PC-9 (cell line): ENCODE results near the gene SHF. TPM values are rescaled to one million over a fixed set of nuclear protein-coding genes. Genes with fewer than 3 reads are reported as not detected.

Source experiments
- BruUV-seq: library from RNA; stranded (reverse); fragments of 400-500 nt; replicated peaks from 2 replicates; lab custom pipeline; 2021; lab: Mats Ljungman, UMichigan
- CTCF ChIA-PET: fragments of 300-600 bp; sonication (Branson Sonifier 250); formaldehyde crosslinking; loops from one replicate; lab custom pipeline; 2022; ENCODE audit warnings: antibody characterized with exemption; lab: Charles Lee
- POLR2A ChIA-PET: fragments of 300-600 bp; sonication (Branson Sonifier 250); formaldehyde crosslinking; loops from one replicate; lab custom pipeline; 2022; ENCODE audit warnings: antibody characterized with exemption; ENCODE audit not compliant: unreplicated experiment; lab: Charles Lee
- DNase-seq, 2 experiments: peaks; one replicate each; pipeline versions ENCODE4 v3.0.0 to v3.0.0-alpha.2; 2015 to 2022; ENCODE audit warnings: mixed read lengths in 1 of 2
- H2AFZ ChIP-seq: fragments of 200-600 bp; sonication (generic); 2 replicates; pipeline ENCODE4 v1.8.1; 2017; ENCODE audit warnings: antibody characterized with exemption
- H3F3A ChIP-seq: fragments of 200-600 bp; sonication (generic); 2 replicates; pipeline ENCODE4 v1.8.1; 2017; ENCODE audit warnings: antibody characterized with exemption, mild to moderate bottlenecking, low read depth; ENCODE audit not compliant: insufficient read depth
- H3K27ac ChIP-seq: fragments of 200-600 bp; sonication (generic); 2 replicates; pipeline ENCODE4 v1.6.1; 2016; ENCODE audit warnings: mixed run types
- H3K27me3 ChIP-seq: fragments of 200-600 bp; sonication (generic); 2 replicates; pipeline ENCODE4 v1.6.1; 2016; ENCODE audit warnings: low read depth, mixed run types; ENCODE audit not compliant: insufficient read depth
- H3K36me3 ChIP-seq: fragments of 200-600 bp; sonication (generic); 2 replicates; pipeline ENCODE4 v1.6.1; 2016; ENCODE audit warnings: low read depth, mixed run types
- H3K4me1 ChIP-seq: fragments of 200-600 bp; sonication (generic); replicated peaks from 2 replicates; pipeline ENCODE4 v1.6.1; 2016; ENCODE audit warnings: mixed run types; ENCODE audit not compliant: insufficient read depth
- H3K4me2 ChIP-seq: fragments of 200-600 bp; sonication (generic); 2 replicates; pipeline ENCODE4 v1.6.1; 2017; ENCODE audit warnings: mixed run types
- H3K4me3 ChIP-seq: fragments of 200-600 bp; sonication (generic); 2 replicates; pipeline ENCODE4 v1.6.1; 2016; ENCODE audit warnings: mixed run types
- H3K79me2 ChIP-seq: fragments of 200-600 bp; sonication (generic); 2 replicates; pipeline ENCODE4 v1.6.1; 2017; ENCODE audit warnings: low read depth, mixed run types
- H3K9me2 ChIP-seq: fragments of 200-600 bp; sonication (generic); 2 replicates; pipeline ENCODE4 v1.8.1; 2017; ENCODE audit warnings: mild to moderate bottlenecking; ENCODE audit not compliant: insufficient read depth
- H3K9me3 ChIP-seq: fragments of 200-600 bp; sonication (generic); 2 replicates; pipeline ENCODE4 v1.8.1; 2016; ENCODE audit warnings: low read depth; ENCODE audit not compliant: insufficient read depth
- H4K20me1 ChIP-seq: fragments of 200-600 bp; sonication (generic); 2 replicates; pipeline ENCODE4 v1.8.1; 2017; ENCODE audit not compliant: insufficient read depth
- CTCF ChIP-seq: fragments of 200-600 bp; sonication (generic); conservative IDR thresholded peaks from 2 replicates; pipeline ENCODE4 v1.6.1; 2017; ENCODE audit warnings: mixed run types, antibody characterized with exemption, mild to moderate bottlenecking, moderate library complexity
- EZH2 ChIP-seq: fragments of 200-600 bp; sonication (generic); IDR thresholded peaks from 2 replicates; pipeline ENCODE4 v1.8.0; 2017; ENCODE audit warnings: antibody characterized with exemption, low read depth
- intact Hi-C: fragments of 100-400 bp; cut with micrococcal nuclease; formaldehyde crosslinking; loops from one replicate; pipeline ENCODE4 v1.10.0; 2022; ENCODE audit not compliant: unreplicated experiment
- total RNA-seq: library from RNA; stranded (reverse); gene quantifications from 2 replicates; pipeline ENCODE4 v1.2.3, GENCODE V29; 2021

Gene SHF
- total RNA-seq, 1 experiment from 2014 or later: 6.1 TPM

GRCh38 chr15:45221967-45222366, 34.2 kb upstream of the SHF start:
- no peak for DNase-seq
- TF ChIP-seq CTCF: no peak
- no peaks in the 10 kb centered on the region; the same call in 1 of the 2 replicates for H3K27me3 ChIP-seq
- POLR2A ChIA-PET: no interaction called here
- H4K20me1 ChIP-seq: no peaks in the 10 kb centered on the region
- H3K4me1 ChIP-seq: no peaks in the 10 kb centered on the region
- H3K27ac ChIP-seq: no peak overlapping the region
- no peaks in the 10 kb centered on the region for H3K9me3 ChIP-seq
- no peaks in the 10 kb centered on the region for H3K36me3 ChIP-seq
- no peak overlapping the region for H2AFZ ChIP-seq
- BruUV-seq: no TSS peak
- no peaks in the 10 kb centered on the region for H3K9me2 ChIP-seq
- no peaks in the 10 kb centered on the region for H3F3A ChIP-seq
- H3K4me2 ChIP-seq: no peak overlapping the region
- CTCF ChIA-PET: interaction anchor here (0.8 kb wide), 1 partner anchor 20 kb away, joined by 6 read pairs; no protein-coding TSS in a partner anchor
- H3K79me2 ChIP-seq: no peaks in the 10 kb centered on the region
- no peak overlapping the region for H3K4me3 ChIP-seq
- intact Hi-C loops: no loop called here

GRCh38 chr15:45221053-45221599, 33.4 kb upstream of the SHF start:
- H3K27ac ChIP-seq: no peak overlapping the region
- BruUV-seq: no TSS peak
- H3K27me3 ChIP-seq: no peaks in the 10 kb centered on the region; the same call in 1 of the 2 replicates
- no peaks in the 10 kb centered on the region for H3K9me2 ChIP-seq
- ChIA-PET POLR2A (no interaction called here), CTCF (interaction anchor here (0.8 kb wide), 1 partner anchor 19 kb away, joined by 6 read pairs; no protein-coding TSS in a partner anchor)
- no peak overlapping the region for H2AFZ ChIP-seq
- intact Hi-C loops: no loop called here
- no peak overlapping the region for H3K4me2 ChIP-seq
- H3K79me2 ChIP-seq: no peaks in the 10 kb centered on the region
- H3F3A ChIP-seq: no peaks in the 10 kb centered on the region
- H3K9me3 ChIP-seq: no peaks in the 10 kb centered on the region
- H4K20me1 ChIP-seq: no peaks in the 10 kb centered on the region
- no peak overlapping the region for H3K4me3 ChIP-seq
- TF ChIP-seq CTCF (no peak), EZH2 (no peak)
- DNase-seq: no peak
- no peaks in the 10 kb centered on the region for H3K4me1 ChIP-seq
- H3K36me3 ChIP-seq: no peaks in the 10 kb centered on the region

- no peaks in the 10 kb centered on the region for H3K9me3 ChIP-seq
- no peaks in the 10 kb centered on the region for H3K9me2 ChIP-seq
- no peaks in the 10 kb centered on the region for H3K36me3 ChIP-seq
- no peak overlapping the region for H3K27ac ChIP-seq
- H2AFZ ChIP-seq: no peak overlapping the region
- ChIA-PET CTCF (no interaction called here), POLR2A (interaction anchor here (0.7 kb wide), 1 partner anchor 10 kb away, joined by 10 read pairs; no protein-coding TSS in a partner anchor)
- no peaks in the 10 kb centered on the region for H4K20me1 ChIP-seq
- no TSS peak for BruUV-seq
- H3K27me3 ChIP-seq: no peaks in the 10 kb centered on the region
- no peaks in the 10 kb centered on the region for H3K4me1 ChIP-seq
- H3K79me2 ChIP-seq: no peaks in the 10 kb centered on the region
- intact Hi-C loops: no loop called here
- no peak overlapping the region for H3K4me2 ChIP-seq
- no peaks in the 10 kb centered on the region for H3F3A ChIP-seq
- no peak overlapping the region for H3K4me3 ChIP-seq
- TF ChIP-seq EZH2: no peak
- TF ChIP-seq CTCF: no peak
- DNase-seq: no peak
Measured at GRCh38 chr15:45212493-45212892, 24.7 kb upstream of the SHF start.
